Prostate gland (tissue), 2 donors: ENCODE measurements around the gene ZNF664. TPM values are rescaled to one million over a fixed set of nuclear protein-coding genes. Genes with fewer than 3 reads are reported as not detected.

Experiments
- DNase-seq: peaks from one replicate; pipeline ENCODE4 v3.0.0-alpha.2; 2019; ENCODE audit warnings: low spot score
- H3K27ac ChIP-seq, 2 donors: fragments of 200-600 bp; sonication (generic); 2 replicates each; pipeline ENCODE4 v1.5.1; 2017 to 2019
- H3K27me3 ChIP-seq: fragments of 200-600 bp; sonication (generic); replicated peaks from 2 replicates; pipeline ENCODE4 v1.5.1; 2019; ENCODE audit not compliant: insufficient read depth
- H3K36me3 ChIP-seq, 2 donors: fragments of 200-600 bp; sonication (generic); 1 replicate in 1 of 2; 2 replicates in 1 of 2; pipeline versions ENCODE4 v1.5.1 to v1.8.1; 2017 to 2019
- H3K4me1 ChIP-seq: fragments of 200-600 bp; sonication (generic); replicated peaks from 2 replicates; pipeline ENCODE4 v1.5.1; 2019
- H3K4me3 ChIP-seq, 2 donors: fragments of 200-600 bp; sonication (generic); 2 replicates each; pipeline ENCODE4 v1.5.1; 2017 to 2019
- H3K9me3 ChIP-seq: fragments of 200-600 bp; sonication (generic); 2 replicates; pipeline ENCODE4 v1.5.1; 2017
- CTCF ChIP-seq, 4 experiments: fragments of 200-600 bp in 2 of 4; fragments of 450-650 bp in 2 of 4; sonication (generic) in 2 of 4; IDR thresholded peaks; 1 replicate in 3 of 4; 2 replicates in 1 of 4; pipeline ENCODE4 v1.5.1; 2016 to 2019; ENCODE audit warnings: antibody characterized with exemption in 4 of 4, mild to moderate bottlenecking in 2 of 4, moderate library complexity in 2 of 4
- POLR2A ChIP-seq: fragments of 450-650 bp; IDR thresholded peaks from one replicate; pipeline ENCODE4 v1.6.1; 2016; ENCODE audit warnings: antibody characterized with exemption, mild to moderate bottlenecking
- POLR2AphosphoS5 ChIP-seq: sonication (generic); formaldehyde crosslinking; IDR thresholded peaks from one replicate; pipeline ENCODE4 v1.6.1; 2017; ENCODE audit warnings: antibody characterized with exemption
- WGBS: methylation state at CpG from one replicate; pipeline ENCODE4 v1.1.5; 2018; 5-methylcytosine and 5-hydroxymethylcytosine counted together
- intact Hi-C: fragments of 100-400 bp; cut with DNase I; formaldehyde crosslinking; loops from one replicate; pipeline ENCODE4 v1.14.2; 2022
- total RNA-seq, 2 donors: library from RNA; depleted of rRNA; stranded (reverse); fragments of >200 nt; gene quantifications; one replicate each; pipeline ENCODE4 v1.1.0, GENCODE V29; 2016

ZNF664 gene
- total RNA-seq, 2 donors from 2014 or later = 59.4 to 70.5 TPM

- WGBS = 86% methylated on average over 14 of the region's 14 CpGs
- TF ChIP-seq CTCF (IDR thresholded peaks at IDR 0.05) (no peak), POLR2A (no peak), POLR2AphosphoS5 (no peak)
- no peaks in the 10 kb centered on the region for H3K27me3 ChIP-seq
- no peak overlapping the region for H3K27ac ChIP-seq
- H3K9me3 ChIP-seq = no peaks in the 10 kb centered on the region
- DNase-seq = no peak
- no peak overlapping the region for H3K4me3 ChIP-seq
- intact Hi-C loops = no loop called here
- no peaks in the 10 kb centered on the region for H3K4me1 ChIP-seq
- H3K36me3 ChIP-seq = no peaks in the 10 kb centered on the region
Measured at GRCh38 chr12:124026755-124027745, 54.0 kb downstream of the ZNF664 start.

- WGBS = 71% methylated on average over 18 of the region's 18 CpGs
- intact Hi-C loops = no loop called here
- no peak overlapping the region for H3K4me3 ChIP-seq
Measured at GRCh38 chr12:124027753-124028554, 54.9 kb downstream of the ZNF664 start.

GRCh38 chr12:124028555-124028925 lies 55.5 kb downstream of the ZNF664 start:
- no peaks in the 10 kb centered on the region for H3K36me3 ChIP-seq
- H3K27me3 ChIP-seq = no peaks in the 10 kb centered on the region
- no peak for TF ChIP-seq POLR2AphosphoS5
- TF ChIP-seq POLR2A = no peak
- no peak for TF ChIP-seq CTCF (IDR thresholded peaks at IDR 0.05)
- H3K4me1 ChIP-seq = no peaks in the 10 kb centered on the region
- DNase-seq = no peak
- 70% methylated on average over 5 of the region's 5 CpGs for WGBS
- no peaks in the 10 kb centered on the region for H3K9me3 ChIP-seq
- H3K27ac ChIP-seq = no peak overlapping the region
- intact Hi-C loops = no loop called here
- no peak overlapping the region for H3K4me3 ChIP-seq

More at GRCh38 chr12:124027753-124028554, 54.9 kb downstream of the ZNF664 start:
- no peaks in the 10 kb centered on the region for H3K36me3 ChIP-seq
- no peaks in the 10 kb centered on the region for H3K9me3 ChIP-seq
- H3K4me1 ChIP-seq = no peaks in the 10 kb centered on the region
- H3K27me3 ChIP-seq = no peaks in the 10 kb centered on the region
- H3K27ac ChIP-seq = no peak overlapping the region
- TF ChIP-seq POLR2A (no peak), POLR2AphosphoS5 (no peak), CTCF (IDR thresholded peaks at IDR 0.05) (no peak)
- no peak for DNase-seq

GRCh38 chr12:124030008-124030407 lies 57.0 kb downstream of the ZNF664 start:
- 75% methylated on average over 11 of the region's 12 CpGs for WGBS
- no peaks in the 10 kb centered on the region for H3K36me3 ChIP-seq
- no peaks in the 10 kb centered on the region for H3K27me3 ChIP-seq
- TF ChIP-seq POLR2A (no peak), CTCF (IDR thresholded peaks at IDR 0.05) (no peak), POLR2AphosphoS5 (no peak)
- H3K27ac ChIP-seq = no peak overlapping the region
- no peaks in the 10 kb centered on the region for H3K9me3 ChIP-seq
- H3K4me3 ChIP-seq = no peak overlapping the region
- H3K4me1 ChIP-seq = no peaks in the 10 kb centered on the region
- intact Hi-C loops = loop anchor here (5.0 to 10.0 kb wide), 2 partner anchors 128 to 535 kb away; partner anchors contain the start of gene NCOR2
- DNase-seq = no peak
